ENCODE measurements around the gene SH3BGRL2.

DNA sequence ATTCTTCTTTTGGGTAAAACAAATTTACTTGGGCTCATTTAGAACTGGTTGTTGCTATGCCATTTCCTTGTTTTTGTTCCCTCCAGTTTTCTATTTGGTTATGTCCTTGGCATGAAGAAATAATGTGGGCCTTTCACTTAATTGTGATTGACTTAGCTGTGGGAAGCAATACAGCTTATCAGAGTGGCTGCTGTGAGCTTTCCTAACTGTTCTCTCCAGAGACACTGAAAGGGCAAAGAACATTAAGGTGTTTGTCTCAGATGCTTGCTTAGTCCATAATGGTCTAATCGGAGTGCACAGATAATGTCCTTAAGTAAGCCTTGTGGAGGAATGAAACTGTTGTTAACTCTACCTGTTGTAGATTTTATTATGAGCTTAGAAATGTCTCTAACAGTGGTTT lies 56.6 kb downstream of the SH3BGRL2 start:
- no peak for TF ChIP-seq CTCF (IDR thresholded peaks at IDR 0.05)
- no peak for TF ChIP-seq POLR2A (IDR thresholded peaks at IDR 0.05)

Measured in heart left ventricle (tissue), 13 donors.